Stimulated activated CD8-positive, alpha-beta memory T cell treated with anti-CD3 and anti-CD28 coated beads, Interleukin-4, amount 100 ng/mL, for 1 hour (primary cell): ENCODE data around the gene DOP1B.
"Not testable (repeated sequence)": the region's sequence is repeated elsewhere in the genome, so short reads cannot be mapped to it uniquely, and the experiment has no call there.

ENCODE experiments used
- DNase-seq, 2 donors: peaks; one replicate each; pipeline ENCODE4 v3.0.0-alpha.2; 2020; ENCODE audit warnings: low read depth in 2 of 2, low spot score in 1 of 2

DOP1B gene

DNA sequence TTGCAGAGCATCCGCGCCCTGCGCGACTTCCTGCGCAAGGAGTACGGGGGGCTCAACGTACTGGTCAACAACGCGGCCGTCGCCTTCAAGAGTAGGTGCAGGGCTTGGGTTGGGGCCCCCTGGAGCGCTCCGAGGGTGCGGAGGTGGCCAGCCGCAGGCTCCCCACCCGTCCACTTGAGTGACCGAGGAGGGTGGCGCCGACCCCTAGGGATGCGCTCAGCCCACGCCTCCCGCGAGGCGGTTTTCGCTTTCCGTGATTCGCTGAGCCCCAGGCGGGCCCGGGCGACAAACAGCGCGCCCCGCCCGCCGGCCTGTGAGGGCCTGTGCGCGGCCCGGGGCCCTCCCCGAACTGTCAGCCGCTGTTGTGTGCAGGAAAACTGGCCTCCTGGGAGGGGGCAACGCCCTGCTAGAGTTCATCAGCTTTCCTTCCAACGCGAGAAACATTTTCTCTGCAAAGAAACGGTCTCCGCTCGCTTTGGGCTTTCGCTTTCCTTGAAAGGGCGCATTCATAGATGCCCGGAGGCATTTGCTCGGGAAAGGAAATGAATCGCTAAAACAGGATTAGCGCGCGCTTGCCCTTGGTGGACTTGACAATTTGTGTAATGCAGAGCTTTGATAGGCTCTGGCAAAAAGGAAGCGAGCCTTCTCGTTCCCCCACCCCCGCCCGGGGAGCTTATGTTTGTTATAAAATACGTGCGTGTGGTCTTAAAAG is 21.1 kb upstream of the DOP1B start:
- no peak for DNase-seq

DNA sequence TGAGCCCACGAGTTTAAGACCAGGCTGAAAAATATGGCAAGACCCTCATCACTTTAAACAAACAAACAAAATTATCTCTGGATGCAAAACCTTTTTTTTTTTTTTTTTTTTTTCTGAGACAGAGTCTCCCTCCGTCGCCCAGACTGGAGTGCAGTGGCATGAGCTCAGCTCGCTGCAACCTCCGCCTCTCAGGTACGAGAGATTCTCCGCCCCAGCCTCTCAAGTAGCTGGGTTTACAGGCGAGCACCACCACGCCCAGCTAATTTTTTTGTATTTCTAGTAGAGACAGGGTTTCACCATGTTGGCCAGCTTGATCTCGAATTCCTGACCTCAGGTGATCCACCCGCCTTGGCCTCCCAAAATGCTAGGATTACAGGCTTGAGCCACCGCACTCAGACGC is 16.8 kb upstream of the DOP1B start:
- not testable (repeated sequence) for DNase-seq

DNA sequence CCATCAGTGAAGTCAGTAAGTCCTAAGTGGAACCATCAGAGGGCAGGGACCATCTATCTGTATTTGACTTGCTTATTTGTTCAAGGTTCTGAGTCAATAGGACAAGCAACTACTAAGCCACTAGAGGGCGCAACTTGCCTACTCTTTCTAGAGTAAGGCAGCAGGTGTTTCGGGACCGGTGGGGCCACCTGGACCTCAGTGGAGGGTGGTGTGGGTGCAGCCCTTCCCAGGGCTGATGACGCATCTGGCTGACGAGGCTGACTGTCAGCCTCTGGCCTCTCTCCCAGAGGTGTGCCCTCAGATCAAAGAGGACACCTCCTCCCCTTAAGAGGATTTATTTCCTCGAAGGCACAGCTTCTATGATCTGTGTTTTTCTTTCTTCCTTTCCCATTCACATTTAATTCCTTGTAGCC is 15.1 kb upstream of the DOP1B start:
- DNase-seq: peak; percentile 67 to 71

DNA sequence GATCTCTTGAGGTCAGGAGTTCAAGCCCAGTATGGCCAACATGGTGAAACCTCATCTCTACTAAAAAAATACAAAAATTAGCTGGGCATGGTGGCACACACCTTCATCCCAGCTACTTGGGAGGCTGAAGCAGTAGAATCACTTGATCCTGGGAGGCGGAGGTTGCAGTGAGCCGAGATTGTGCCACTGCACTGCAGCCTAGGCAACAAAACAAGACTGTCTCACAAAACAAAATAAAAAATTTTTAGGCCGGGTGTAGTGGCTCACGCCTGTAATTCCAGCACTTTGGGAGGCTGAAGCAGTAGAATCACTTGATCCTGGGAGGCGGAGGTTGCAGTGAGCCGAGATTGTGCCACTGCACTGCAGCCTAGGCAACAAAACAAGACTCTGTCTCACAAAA is 12.4 kb upstream of the DOP1B start:
- DNase-seq: not testable (repeated sequence)

DNA sequence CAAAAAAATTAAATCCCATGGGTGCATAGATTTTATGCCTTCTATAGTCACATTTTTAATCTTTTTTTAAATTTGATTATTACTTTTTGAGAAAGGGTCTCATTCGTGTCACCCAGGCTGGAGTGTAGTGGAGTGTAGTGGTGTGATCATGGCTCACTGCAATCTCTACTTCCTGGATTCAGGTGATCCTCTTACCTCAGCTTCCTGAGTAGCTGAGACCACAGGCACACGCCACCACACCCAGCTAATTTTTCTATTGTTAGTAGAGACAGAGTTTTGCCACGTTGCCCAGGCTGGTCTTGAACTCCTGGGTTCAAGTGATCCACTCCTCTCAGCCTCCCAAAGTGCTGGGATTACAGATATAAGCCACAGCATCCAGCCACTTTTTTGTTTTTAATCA is 11.4 kb upstream of the DOP1B start:
- no peak for DNase-seq

DNA sequence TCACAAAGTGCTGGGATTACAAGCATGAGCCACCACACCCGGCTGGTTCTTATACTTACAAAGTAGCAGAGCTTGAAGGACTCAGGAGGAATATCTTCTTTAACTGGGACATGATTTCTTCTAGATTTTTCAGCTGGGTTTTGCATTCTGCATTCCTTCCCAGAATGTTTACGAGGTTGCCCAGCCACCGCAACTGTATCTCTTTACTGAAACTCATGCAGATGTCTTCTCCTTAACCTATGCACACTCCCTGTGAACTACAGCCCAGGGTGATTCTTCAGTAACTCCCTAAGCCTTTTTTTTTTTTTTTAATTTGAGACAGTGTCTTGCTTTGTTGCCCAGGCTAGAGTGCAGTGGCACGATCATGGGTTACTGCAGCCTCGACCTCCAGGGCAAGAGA is 8.7 kb upstream of the DOP1B start:
- DNase-seq: no peak

DNA sequence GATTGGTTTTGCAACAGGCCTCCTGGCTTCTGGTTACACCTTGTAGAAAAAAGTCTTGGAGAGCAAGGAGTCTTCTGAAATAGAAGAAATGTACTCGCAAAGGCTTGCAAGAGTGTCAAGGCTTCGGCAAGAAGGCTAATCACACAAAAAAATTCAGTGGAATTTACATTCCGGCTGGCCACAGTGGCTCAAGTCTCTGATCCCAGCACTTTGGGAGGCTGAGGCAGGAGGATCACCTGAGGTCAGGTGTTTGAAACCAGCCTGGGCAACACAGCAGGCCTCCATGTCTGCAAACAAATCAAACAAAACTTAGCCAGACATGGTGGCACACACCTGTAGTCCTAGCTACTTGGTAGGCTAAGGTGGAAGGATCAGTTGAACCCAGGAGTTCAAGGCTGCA is 7.7 kb upstream of the DOP1B start:
- DNase-seq: no peak

DNA sequence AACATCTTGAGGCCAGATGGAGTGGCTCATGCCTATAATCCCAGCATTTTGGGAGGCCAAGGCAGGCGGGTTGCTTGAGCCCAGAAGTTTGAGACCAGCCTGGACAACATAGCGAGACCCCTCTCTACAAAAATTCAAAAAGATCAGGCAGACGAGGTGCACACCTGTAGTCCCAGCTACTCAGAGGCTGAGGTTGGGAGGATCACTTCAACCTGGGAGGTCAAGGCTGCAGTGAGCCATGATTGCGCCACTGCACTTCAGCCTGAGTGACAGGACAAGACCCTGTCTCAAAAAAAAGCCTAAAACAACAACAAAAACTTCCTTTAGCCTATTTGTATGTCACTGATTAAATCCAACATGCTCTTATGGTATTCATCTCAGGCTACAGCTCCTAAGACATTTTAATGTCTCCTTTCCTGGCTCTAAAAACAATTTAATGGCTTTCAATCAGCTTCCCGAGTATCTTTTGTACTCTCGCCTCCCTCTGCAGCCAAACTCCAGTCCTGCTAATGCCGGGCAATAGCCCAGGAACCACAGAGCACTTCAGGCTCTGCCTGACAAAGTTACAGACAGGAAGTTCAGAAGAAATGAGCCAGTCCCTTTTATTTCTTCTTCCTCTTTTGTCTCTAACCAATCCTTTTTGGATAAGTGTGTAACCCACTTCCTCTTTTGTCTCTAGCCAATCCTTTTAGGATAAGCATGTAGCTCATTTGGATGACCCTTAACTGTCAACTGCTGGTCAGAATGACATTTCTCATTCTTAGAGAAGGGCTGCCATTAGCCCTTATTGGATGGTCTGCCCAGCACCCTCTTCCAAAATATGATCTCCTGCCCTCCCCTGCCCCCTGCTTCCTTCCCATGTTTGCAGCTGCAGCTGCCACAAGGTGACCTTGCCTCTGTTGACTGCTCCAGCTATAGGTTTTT is 6.6 kb upstream of the DOP1B start:
- DNase-seq: no peak

DNA sequence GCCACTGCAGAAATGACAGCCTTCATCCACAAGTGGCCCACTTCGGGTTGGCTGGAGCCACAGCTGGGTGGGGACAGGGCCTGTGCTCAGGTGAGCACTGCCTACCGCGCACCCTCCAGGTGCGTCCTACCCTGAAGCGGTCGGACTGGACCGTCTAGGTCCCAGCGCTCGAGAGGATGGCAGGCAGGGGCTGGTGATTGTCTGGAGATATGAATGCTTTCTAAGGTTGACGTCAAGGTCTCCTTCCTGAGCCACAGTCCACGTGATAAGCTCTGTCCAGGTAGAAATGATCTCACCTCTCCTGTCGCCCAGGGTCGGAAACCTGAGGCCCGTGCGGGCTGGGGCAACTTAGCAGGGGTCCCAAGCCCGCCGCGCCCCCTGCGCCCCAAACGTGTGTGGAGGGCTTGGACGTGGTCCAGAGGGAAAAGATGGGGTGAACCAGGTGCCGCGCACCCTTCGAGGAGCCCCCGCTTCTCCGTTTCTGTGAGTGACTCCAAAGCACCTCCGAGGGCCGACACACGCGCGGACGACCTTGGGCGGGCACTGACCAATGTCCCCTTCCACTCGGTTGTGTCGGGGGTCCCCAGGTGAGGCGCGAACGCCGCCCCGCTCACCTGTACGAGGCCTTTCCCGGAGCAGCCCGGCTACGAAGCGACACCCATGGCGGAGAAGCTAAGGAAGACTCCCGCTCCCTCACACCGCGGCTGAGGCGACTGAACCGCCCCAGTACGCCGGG is 853 bp upstream of the DOP1B start:
- no peak for DNase-seq

DNA sequence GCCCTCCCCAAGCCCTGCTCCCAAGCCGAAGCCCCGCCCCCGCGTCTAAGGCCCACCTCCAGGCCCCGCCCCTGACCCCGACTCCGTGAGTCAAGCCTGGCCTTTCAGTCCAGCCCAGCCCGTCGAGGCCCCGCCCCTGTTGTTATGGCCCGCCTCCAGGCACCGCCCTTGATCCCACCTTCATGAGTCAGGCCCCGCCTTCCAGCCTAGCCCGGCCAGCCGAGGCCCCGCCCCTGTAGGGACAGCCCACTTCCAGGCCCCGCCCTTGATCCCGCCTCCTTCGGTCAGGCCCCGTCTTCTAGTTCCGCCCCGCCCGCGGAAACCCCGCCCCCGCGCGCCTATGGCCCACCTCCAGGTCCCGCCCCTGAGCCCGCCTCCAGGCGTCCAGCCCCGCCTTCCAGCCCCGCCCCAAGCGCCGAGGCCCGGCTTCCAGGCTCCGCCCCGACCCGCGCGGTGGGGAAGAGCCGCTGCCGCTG is 247 bp upstream of the DOP1B start:
- peak; percentile 99 for DNase-seq

DNA sequence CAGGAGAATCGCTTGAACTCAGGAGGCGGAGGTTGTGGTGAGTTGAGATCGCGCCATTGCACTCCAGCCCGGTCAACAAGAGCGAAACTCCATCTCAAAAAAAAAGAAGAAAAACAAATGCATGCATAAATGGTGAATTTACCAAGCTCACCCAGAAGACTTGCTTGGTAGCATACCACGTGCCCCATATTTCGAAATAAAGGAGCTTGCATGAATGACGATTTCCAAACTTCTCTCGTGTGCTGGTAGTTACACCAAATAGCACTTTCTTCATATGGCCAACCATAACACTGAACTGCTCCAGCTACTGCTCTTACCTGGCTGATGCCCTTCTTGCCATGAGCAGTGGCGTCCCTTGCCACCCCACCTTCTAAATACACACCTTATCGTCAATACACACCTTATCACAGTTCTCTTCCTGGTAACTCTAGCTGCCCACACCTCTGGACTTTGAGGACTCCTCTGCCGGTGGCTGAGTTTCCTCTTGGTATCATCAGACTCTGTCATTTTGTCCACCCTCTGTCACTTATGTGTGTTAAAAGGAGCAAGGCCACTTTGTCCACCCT is 2.8 kb downstream of the DOP1B start:
- no peak for DNase-seq

DNA sequence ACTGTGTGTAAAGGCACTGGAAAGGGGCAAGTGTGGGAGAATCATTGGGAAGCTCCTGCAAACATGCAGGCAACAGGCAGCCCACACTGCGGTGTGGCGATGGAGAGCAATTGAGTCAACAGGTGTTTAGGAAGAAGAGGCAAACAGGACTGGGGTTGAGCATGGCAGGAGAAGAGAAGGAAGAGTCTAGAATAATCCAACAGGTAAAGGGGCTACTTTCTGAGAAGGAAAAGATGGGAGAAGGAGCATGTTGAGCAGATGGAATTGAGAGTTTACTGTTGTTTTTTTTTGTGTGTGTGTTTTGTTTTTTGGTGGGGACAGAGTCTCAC is 4.2 kb downstream of the DOP1B start:
- DNase-seq: no peak

DNA sequence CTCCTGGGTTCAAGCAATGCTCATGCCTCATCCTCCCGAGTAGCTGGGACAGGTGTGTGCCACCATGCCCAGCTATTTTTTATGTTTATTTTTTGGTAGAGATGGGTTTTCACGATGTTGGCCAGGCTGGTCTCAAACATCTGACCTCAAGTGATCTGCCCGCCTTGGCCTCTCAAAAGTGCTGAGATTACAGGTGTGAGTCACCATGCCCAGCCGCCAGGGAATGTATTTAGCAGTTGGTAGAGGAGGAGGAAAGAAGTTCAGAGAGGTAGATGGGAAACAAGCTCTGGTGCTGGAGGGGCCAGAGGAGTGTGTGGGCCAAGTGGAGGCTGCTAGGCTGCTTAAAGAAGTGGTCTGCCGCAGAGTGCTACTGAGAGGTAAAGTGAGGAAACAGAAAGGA is 6.0 kb downstream of the DOP1B start:
- DNase-seq: no peak

DNA sequence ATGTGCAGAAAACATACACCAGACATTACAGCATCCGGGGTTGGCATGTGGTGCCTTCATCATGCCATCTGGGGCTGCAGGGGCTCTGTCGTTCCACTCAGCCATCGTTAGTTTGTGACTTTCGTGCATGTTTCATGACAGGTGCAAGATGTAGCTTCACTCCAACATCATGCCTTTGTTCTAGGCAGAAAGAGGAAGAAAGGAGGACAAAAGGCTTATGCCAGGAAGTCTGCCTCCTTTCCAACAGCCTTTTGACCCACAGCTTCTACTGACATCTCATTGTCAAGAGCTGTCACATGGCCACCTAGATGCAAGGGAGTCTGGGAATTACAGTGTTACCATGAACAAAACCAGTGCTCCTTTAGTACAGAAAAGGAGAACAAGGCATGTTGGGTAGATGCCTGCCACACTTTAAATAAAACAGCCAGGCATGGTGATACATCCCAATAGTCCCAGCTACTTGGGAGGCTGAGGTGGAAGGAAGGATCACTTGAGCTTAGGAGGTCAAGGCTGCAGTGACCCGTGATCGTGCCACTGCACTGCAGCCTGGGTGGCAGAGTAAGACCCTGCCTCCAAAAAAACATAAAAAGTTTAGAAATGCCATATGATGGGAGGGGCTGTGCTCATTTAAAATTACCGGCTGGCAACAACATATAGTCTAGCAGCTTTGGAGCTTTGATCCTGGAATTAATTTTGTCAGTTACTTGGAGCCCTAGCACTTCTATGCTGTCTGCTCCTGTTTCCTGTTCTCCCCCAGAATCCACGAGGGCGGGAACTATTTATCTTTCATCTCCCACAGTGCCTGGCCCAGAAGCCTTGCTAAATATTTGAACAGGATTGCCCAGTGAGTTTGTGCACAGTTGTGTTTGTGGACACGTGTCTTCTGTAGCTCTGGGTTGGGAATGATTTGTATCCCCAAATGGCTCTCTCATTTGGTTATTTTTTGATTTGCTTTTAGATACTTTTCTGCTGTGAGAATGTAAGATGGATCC is 7.4 kb downstream of the DOP1B start:
- DNase-seq: no peak

DNA sequence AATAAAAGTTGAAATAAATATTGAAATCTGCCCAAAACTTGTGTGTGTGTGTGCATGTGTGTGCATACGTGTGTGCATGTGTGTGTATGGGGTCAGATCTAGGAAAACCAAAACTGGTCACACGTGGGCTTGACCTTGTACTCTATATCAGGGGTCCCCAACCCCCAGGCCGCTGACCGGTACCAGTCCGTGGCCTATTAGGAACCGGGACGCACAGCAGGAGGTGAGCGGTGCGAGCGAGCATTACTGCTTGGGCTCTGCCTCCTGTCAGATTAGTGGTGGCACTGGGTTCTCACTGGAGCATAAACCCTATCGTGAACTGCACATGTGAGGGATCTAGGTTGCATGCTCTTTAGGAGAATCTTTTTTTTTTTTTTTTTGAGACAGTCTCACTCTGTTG is 8.7 kb downstream of the DOP1B start:
- DNase-seq: no peak

DNA sequence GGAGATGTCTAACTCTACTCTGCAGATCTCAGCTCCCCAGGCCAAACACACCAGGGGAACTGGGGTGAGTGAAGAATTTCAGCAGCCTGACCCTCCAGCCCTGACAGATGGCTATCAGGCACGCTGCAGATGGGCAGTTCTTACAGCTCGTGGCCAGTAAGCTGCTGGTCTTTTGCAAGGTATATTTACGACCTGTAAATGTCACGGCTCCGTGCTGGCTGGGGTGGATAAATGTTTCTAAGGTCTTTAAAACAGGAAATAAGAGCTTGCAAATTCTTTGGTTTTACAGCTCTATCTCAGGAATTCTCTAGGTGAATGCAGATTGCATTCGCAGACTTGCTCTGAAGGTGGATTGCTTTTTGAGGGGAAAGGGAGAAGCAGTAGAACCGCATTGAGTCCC is 10.1 kb downstream of the DOP1B start:
- no peak for DNase-seq

DNA sequence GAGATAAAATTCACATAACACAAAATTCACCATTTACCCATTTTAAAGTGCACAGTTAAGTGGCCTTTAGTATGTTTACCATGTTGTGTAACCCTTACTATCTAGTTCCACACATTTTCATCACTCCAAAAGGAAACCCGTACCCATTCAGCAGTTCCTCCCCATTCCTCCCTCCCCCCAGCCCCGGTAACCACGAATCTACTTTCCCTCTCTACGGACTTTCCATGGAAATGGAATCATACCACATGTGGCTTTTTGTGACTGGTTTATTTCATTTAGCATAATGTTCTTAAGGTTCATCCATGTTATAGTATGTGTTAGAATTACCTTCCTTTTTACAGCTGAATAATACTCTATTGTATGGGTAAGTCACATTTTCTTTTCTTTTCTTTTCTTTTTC is 10.9 kb downstream of the DOP1B start:
- no peak for DNase-seq

DNA sequence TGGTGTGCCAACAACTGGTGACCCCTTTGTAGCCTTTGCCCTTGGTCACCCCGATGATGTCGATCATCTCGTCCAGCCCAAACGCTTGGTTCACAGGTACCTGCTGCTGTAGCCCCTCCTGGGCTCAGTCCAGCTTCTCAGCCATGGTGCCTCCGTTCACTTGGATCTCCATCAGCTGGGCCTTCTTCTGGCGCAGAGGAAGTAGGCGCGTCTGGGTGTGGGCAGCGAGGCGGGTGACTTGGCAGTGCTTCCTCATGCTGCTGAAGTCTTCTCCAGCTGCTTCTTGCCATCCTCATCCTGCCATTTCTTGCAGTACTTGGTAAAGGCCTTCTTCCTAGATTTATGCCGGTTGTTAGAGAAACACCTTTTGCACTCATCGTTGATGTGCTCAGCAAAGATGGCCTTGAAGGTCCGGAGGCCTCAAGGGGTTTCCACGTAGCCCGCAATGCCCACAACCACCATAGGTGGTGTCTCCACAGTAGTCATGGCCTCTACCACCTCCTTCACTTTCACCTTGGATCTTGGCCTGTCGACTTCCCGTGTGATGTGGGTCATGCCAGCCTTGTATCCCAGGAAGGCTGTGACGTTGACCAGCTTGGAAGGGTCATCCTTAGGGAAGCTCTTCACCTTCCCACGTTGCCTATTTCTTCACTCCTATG is 13.0 kb downstream of the DOP1B start:
- no peak for DNase-seq

DNA sequence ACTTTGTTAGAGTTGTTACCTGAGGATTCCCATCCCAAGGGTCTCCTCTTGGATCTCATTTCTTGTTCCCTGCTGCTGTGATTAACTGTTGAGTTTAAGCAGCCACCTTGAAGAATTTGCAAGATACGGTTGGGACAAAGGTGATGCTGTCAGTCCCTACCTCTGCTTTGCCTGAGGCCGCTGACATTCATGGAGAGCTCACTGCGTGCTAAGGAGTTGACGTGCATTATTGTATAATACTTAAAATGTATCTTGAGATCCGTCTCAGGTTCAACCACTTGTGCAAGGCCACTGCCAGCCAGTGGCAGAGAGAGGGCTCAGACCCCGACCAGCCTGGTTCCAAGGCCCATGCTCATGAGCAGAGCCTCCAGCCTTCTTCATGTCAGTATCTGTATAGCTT is 14.2 kb downstream of the DOP1B start:
- no peak for DNase-seq

DNA sequence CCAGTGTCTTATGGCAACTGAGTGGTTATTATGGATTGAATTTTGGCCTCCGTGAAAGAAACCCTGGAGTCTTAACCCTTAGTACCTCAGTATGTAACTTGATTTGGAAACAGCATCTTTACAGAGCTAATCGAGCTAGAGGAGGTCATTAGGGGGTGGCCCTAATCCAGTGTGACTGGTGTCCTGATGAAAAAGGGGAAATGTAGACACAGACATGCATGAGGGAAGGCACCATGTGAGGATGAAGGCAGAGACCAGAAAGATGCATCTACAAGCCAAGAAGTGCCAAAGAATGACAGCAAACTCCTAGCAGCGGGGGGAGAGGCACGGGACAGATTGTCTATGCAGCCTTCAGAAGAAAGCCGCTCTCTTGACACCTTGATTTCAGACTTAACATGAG is 14.7 kb downstream of the DOP1B start:
- no peak for DNase-seq
